Activated CD4-positive, alpha-beta T cell treated with anti-CD3 and anti-CD28 coated beads for 36 hours (primary cell): ENCODE data around the gene C19orf73. TPM values are rescaled to one million over a fixed set of nuclear protein-coding genes. Genes with fewer than 3 reads are reported as not detected.
A peak's percentile ranks its signal among the peaks of the same experiment; 100 is the strongest.
"Not testable (repeated sequence)": the region's sequence is repeated elsewhere in the genome, so short reads cannot be mapped to it uniquely, and the experiment has no call there.

Experiments used
- ATAC-seq: fragments of 200-7000 bp; cut with Tn5 transposase; one replicate; pipeline ENCODE4 v1.10.0; 2021; ENCODE audit warnings: mild to moderate bottlenecking, moderate library complexity
- CTCF ChIA-PET: fragments of 350-600 bp; sonication (Branson Sonifier 250); formaldehyde crosslinking; loops from one replicate; lab custom pipeline; 2021; ENCODE audit warnings: antibody characterized with exemption; lab: Charles Lee
- POLR2A ChIA-PET: fragments of 350-600 bp; sonication (Branson Sonifier 250); formaldehyde crosslinking; loops from one replicate; lab custom pipeline; 2021; ENCODE audit warnings: antibody characterized with exemption, inconsistent platforms; lab: Charles Lee
- DNase-seq: peaks from one replicate; pipeline ENCODE4 v3.0.0-alpha.2; 2020
- H3K27ac Mint-ChIP-seq: one replicate; pipeline ENCODE4 v1.8.0; 2021; ENCODE audit warnings: mixed read lengths
- H3K27me3 Mint-ChIP-seq: one replicate; pipeline ENCODE4 v1.8.0; 2021; ENCODE audit warnings: mixed read lengths
- H3K36me3 Mint-ChIP-seq: one replicate; pipeline ENCODE4 v1.8.0; 2021; ENCODE audit warnings: low read depth, mixed read lengths
- H3K4me1 Mint-ChIP-seq: one replicate; pipeline ENCODE4 v1.8.0; 2021; ENCODE audit warnings: mixed read lengths
- H3K4me3 Mint-ChIP-seq: one replicate; pipeline ENCODE4 v1.8.0; 2021; ENCODE audit warnings: mild to moderate bottlenecking, moderate library complexity, mixed read lengths
- H3K9me3 Mint-ChIP-seq: one replicate; pipeline ENCODE4 v1.8.0; 2021; ENCODE audit warnings: low read depth, mixed read lengths
- intact Hi-C, 2 experiments: fragments of 100-400 bp; cut with DNase I in 1 of 2; cut with micrococcal nuclease in 1 of 2; formaldehyde crosslinking; loops; one replicate each; pipeline versions ENCODE4 v1.14.2 to v1.15.1; 2022 to 2024; cut with DNase I, micrococcal nuclease
- total RNA-seq, 2 experiments: library from RNA; stranded (reverse); gene quantifications; one replicate each; pipeline ENCODE4 v1.2.3, GENCODE V29; 2021

The C19orf73 gene
- total RNA-seq, 2 experiments from 2014 or later, result 1.7 to 2.0 TPM

DNA sequence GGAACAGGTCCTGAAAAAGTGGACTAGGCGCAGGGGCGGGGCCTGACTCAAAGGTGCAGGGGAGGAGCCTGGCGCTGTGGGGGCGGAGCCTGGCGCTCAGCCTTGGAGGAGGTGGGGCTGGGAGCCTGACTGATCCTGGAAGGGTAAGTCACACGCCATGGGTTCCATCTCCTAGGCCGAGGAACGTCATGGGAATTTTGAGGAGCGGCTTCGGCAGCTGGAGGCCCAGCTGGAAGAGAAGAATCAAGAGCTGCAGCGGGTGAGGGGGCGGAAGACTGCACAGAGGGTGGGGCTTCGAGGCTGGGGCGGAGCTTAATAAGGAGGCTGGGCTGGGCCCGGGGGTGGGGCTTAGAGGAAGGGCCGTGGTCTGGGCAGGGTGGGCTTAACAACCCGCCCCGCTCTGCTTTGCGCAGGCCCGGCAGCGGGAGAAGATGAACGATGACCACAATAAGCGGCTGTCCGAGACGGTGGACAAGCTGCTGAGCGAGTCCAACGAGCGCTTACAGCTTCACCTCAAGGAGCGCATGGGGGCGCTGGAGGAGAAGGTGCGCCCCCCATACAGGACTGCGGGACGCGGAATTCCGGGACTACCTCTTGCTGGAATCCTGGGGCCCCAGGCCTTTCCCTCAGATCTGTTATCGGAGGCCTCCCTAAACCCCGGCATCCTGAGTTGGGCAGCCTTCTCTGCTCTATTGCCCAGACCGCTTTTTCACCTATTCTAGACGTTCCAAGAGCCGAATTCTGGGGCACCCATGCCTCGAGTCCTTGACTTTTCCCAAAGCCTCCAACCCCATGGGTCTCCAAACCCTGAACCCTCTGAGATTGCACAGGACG lies 14.9 kb upstream of the C19orf73 start:
- Mint-ChIP-seq H3K36me3 (peaks cover 5% of the 10 kb centered on the region), H3K4me3 (peak overlapping the region; percentile 59), H3K9me3 (no peaks in the 10 kb centered on the region), H3K27me3 (peaks cover 1% of the 10 kb centered on the region), H3K4me1 (peaks cover 14% of the 10 kb centered on the region), H3K27ac (no peak overlapping the region)
- intact Hi-C loops, result loop anchor here in 1 of 2 experiments (1.0 kb wide), 1 partner anchor 15 kb away; no protein-coding TSS in a partner anchor
- ChIA-PET CTCF (interaction anchor here (0.5 to 3.2 kb wide), 5 partner anchors 11 to 82 kb away, joined by 3 to 19 read pairs (median 3); partner anchors contain the start of gene LIN7B), POLR2A (interaction anchor here (0.5 kb wide), 1 partner anchor 135 kb away, joined by 6 read pairs; no protein-coding TSS in a partner anchor)
- ATAC-seq (peak; percentile 85), DNase-seq (peak; percentile 83)

DNA sequence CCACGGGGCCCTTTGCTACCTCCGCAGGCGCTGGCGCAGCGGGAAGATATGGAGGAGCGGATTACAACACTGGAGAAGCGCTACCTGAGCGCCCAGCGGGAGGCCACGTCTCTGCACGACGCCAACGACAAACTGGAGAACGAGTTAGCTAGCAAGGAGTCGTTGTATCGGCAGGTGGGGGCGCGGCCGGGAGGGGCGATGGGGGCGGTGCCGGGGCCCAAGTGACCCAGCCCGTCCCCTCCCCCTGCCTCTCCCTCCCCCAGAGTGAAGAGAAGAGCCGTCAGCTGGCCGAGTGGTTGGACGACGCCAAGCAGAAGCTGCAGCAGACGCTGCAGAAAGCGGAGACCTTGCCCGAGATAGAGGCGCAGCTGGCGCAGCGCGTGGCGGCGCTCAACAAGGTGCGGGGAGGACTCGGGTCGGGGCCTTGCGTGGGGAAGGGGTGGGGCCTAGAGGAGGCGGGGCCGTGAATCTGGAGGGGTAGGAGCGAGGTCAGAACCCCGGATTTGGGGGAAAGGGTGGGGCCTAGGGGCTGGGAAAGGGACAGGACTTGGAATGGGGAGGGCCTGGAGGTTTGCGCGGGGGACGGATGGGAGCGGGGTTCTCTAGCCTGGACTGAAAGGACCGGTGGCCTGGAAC lies 14.1 kb upstream of the C19orf73 start:
- DNase-seq, result peak; percentile 59
- ATAC-seq, result peak; percentile 9
- Mint-ChIP-seq H3K4me1 (peaks cover 20% of the 10 kb centered on the region), H3K27ac (no peak overlapping the region), H3K4me3 (peak overlapping the region; percentile 59), H3K36me3 (peaks cover 5% of the 10 kb centered on the region), H3K9me3 (no peaks in the 10 kb centered on the region), H3K27me3 (peaks cover 1% of the 10 kb centered on the region)
- intact Hi-C loops, result loop anchor here in 1 of 2 experiments (1.0 kb wide), 1 partner anchor 16 kb away; no protein-coding TSS in a partner anchor
- POLR2A ChIA-PET, result no interaction called here
- CTCF ChIA-PET, result interaction anchor here (1.3 to 3.2 kb wide), 2 partner anchors 12 to 26 kb away, joined by 3 to 19 read pairs; no protein-coding TSS in a partner anchor

DNA sequence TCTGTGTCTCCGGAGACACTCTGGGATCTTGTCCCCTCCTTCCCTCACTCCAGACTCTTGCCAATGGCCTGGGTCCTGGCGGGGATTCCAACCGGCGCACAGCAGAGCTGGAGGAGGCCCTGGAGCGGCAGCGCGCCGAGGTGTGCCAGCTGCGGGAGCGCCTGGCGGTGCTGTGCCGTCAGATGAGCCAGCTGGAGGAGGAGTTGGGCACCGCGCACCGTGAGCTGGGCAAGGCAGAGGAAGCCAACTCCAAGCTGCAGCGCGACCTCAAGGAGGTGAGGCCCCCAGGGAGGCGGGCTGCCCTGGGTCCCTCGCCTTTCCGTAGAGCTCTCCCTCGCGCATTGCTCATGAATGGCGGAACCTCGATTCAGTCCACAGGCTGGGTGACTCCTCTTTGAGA lies 11.4 kb upstream of the C19orf73 start:
- no peak overlapping the region for H3K4me3 Mint-ChIP-seq
- DNase-seq (no peak), ATAC-seq (no peak)
- peaks cover 5% of the 10 kb centered on the region for H3K36me3 Mint-ChIP-seq
- peaks cover 19% of the 10 kb centered on the region for H3K4me1 Mint-ChIP-seq
- ChIA-PET CTCF (interaction anchor here (2.9 to 3.7 kb wide), 2 partner anchors 10 to 15 kb away, joined by 8 to 21 read pairs; partner anchors contain the start of gene PPFIA3), POLR2A (no interaction called here)
- intact Hi-C loops, result no loop called here
- no peak overlapping the region for H3K27ac Mint-ChIP-seq
- H3K9me3 Mint-ChIP-seq, result no peaks in the 10 kb centered on the region
- H3K27me3 Mint-ChIP-seq, result peaks cover 1% of the 10 kb centered on the region

DNA sequence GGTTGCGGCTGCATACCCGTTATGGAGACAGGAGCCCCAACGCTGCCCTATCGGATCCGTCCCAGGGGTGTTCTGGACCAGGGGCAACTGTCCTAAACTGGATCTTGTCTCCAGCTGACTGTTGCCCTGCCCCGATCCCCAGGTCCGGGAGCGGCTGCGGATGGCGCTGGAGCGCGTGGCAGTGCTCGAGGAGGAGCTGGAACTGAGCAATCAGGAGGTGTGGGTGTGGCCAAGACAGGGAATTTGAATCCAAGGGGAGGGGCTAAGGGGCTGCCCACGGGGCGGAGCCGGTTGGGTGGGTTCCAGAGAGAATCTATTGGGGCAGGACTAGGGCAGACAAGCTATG lies 10.3 kb upstream of the C19orf73 start:
- intact Hi-C loops, result loop anchor here in 1 of 2 experiments (2.0 to 10.0 kb wide), 3 partner anchors 390 to 898 kb away; partner anchors contain the start of genes EMP3, VRK3 and ZNF473
- peaks cover 5% of the 10 kb centered on the region for H3K36me3 Mint-ChIP-seq
- ATAC-seq, result no peak
- CTCF ChIA-PET, result interaction anchor here (1.3 to 3.7 kb wide), 5 partner anchors 9 to 70 kb away, joined by 3 to 21 read pairs (median 8); partner anchors contain the start of gene PPFIA3
- no peak overlapping the region for H3K27ac Mint-ChIP-seq
- DNase-seq, result no peak
- peak overlapping the region; percentile 76 for H3K4me3 Mint-ChIP-seq
- peaks cover 19% of the 10 kb centered on the region for H3K4me1 Mint-ChIP-seq
- H3K27me3 Mint-ChIP-seq, result no peaks in the 10 kb centered on the region
- H3K9me3 Mint-ChIP-seq, result no peaks in the 10 kb centered on the region
- POLR2A ChIA-PET, result interaction anchor here (0.7 kb wide), 1 partner anchor 20 kb away, joined by 3 read pairs; no protein-coding TSS in a partner anchor

DNA sequence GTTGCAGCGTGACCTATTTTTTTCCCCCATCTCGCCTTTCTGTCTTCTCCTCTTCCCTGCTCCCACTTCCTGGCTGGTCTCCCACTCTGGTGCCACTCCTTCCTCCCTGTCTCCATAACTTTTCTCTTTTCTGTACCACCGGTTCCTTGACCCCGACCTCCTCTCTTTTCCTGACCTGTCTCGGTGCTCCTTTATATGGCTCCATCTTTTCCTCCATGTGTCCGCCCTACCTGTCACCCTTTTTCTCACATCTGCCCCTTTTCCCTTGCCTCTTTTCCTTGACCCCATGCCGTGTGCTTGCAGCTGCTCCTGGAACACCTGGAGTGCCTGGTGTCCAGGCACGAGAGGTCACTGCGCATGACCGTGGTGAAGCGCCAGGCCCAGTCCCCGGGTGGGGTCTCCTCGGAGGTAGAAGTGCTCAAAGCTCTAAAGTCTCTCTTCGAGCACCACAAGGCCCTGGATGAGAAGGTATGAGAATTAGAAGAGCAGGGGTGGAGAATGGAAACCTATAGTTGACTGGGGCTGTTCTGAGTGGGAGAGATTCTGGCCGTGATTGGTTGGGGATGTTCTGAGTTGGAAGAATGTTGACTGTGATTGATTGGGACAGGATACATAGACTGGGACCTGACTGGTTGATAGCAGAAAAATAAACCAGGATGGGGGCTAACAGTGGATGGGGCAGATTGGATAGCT lies 9.7 kb upstream of the C19orf73 start:
- no peaks in the 10 kb centered on the region for H3K27me3 Mint-ChIP-seq

DNA sequence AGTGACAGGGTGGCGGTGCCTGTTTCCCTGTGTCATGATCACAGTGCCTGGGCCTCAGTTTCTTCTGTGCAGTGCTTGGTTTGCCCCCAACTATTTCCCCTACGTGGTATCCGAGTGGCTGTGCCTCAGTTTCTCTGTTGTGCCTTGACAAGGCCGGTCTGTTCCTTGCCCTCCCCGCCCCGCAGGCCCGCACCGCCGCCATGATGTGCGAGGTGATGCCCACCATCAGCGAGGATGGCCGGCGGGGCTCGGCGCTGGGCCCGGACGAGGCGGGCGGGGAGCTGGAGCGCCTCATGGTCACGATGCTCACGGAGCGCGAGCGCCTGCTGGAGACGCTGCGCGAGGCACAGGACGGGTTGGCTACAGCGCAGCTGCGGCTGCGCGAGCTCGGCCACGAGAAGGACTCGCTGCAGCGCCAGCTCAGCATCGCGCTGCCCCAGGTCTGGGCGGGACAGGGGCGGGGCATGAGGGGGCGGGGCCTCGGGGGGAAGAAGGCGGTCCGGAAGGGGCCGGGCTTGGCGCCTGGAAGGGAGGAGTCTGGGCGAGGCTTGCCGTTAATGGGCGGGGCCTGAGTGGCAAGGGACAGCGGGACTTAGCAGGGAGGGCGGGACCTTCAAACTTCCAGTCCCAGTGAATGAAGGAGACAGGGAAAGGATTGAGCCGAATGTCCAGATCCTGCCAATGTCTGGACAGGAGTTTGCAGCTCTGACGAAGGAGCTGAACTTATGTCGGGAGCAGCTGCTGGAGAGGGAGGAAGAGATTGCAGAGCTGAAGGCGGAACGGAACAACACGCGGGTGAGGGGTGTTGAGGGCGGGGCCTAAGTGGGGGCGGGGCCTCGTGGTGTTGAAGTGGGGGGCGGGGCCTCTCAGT lies 9.0 kb upstream of the C19orf73 start:
- H3K27ac Mint-ChIP-seq, result peak overlapping the region; percentile 92
- no peaks in the 10 kb centered on the region for H3K36me3 Mint-ChIP-seq

More for the DNA sequence above, 9.7 kb upstream of the C19orf73 start:
- Mint-ChIP-seq H3K36me3 (peaks cover 4% of the 10 kb centered on the region), H3K27ac (peak overlapping the region; percentile 62), H3K9me3 (no peaks in the 10 kb centered on the region), H3K4me3 (peak overlapping the region; percentile 76), H3K4me1 (peaks cover 17% of the 10 kb centered on the region)
- intact Hi-C loops, result loop anchor here (1.0 to 10.0 kb wide), 13 partner anchors 9 to 899 kb away; partner anchors contain the start of genes C19orf73 (in 2 of the 2), PPFIA3 (in 2 of the 2), CYTH2 (in 1 of the 2) and DKKL1 (in 1 of the 2)
- no peak for DNase-seq
- no peak for ATAC-seq
- ChIA-PET POLR2A (interaction anchor here (0.7 to 1.1 kb wide), 2 partner anchors 20 to 42 kb away, joined by 3 to 4 read pairs; no protein-coding TSS in a partner anchor), CTCF (interaction anchor here (1.0 to 3.7 kb wide), 8 partner anchors 9 to 70 kb away, joined by 3 to 21 read pairs (median 6); partner anchors contain the start of genes LIN7B and PPFIA3)

DNA sequence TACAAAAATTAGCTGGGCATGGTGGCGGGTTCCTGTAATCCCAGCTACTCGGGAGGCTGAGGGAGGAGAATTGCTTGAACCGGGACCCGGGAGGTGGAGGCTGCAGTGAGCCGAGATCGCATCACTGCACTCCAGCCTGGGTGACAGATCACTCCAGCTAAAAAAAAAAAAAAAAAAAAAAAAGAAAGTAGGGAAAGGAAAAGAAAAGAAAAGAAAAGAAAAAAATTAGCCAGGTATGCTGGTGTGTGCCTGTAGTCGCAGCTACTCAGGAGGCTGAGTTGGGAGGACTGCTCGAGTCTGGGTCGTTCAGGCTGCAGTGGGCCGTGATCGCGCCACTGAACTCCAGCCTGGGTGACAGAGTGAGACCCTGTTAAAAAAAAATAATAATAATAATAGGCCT lies 8.3 kb upstream of the C19orf73 start:
- not testable (repeated sequence) for ATAC-seq

More for the DNA sequence above, 9.0 kb upstream of the C19orf73 start:
- Mint-ChIP-seq H3K4me1 (peaks cover 11% of the 10 kb centered on the region), H3K9me3 (no peaks in the 10 kb centered on the region), H3K27me3 (no peaks in the 10 kb centered on the region), H3K4me3 (peak overlapping the region; percentile 76)
- intact Hi-C loops, result loop anchor here (1.0 to 10.0 kb wide), 13 partner anchors 9 to 899 kb away; partner anchors contain the start of genes C19orf73 (in 2 of the 2), PPFIA3 (in 2 of the 2), CYTH2 (in 1 of the 2) and DKKL1 (in 1 of the 2)
- peak; percentile 98 for DNase-seq
- ChIA-PET POLR2A (interaction anchor here (0.9 to 1.1 kb wide), 4 partner anchors 8 to 41 kb away, joined by 3 to 4 read pairs (median 3); partner anchors contain the start of genes LIN7B and PPFIA3), CTCF (interaction anchor here (1.0 to 3.7 kb wide), 8 partner anchors 8 to 71 kb away, joined by 3 to 21 read pairs (median 6); partner anchors contain the start of genes LIN7B and PPFIA3)
- peak; percentile 95 for ATAC-seq

DNA sequence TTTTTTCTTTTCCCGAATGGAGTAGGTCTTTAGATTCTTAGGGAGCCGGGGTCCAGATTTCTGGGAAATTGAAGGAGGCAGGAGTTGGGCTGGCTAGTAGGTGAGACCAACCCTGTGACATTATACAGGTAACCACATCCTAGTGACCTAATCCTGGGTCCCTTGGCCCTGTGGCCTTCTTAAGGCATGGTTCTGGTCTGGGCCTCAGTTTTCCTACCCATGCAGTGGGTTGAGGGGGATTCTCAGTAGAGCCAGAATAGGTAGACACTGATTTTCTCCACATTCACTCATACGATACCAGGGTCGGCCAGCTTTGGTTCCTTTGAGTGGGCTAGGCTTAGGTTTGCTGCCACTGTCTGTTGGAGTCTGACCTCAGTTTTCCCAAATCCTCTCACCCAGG lies 7.6 kb upstream of the C19orf73 start:
- H3K4me3 Mint-ChIP-seq, result no peak overlapping the region
- peaks cover 11% of the 10 kb centered on the region for H3K4me1 Mint-ChIP-seq
- H3K36me3 Mint-ChIP-seq, result no peaks in the 10 kb centered on the region
- intact Hi-C loops, result loop anchor here in 1 of 2 experiments (5.0 to 10.0 kb wide), 2 partner anchors 802 to 901 kb away; partner anchors contain the start of genes EMP3, VRK3 and ZNF473
- DNase-seq (no peak), ATAC-seq (no peak)
- POLR2A ChIA-PET, result no interaction called here
- H3K9me3 Mint-ChIP-seq, result no peaks in the 10 kb centered on the region
- CTCF ChIA-PET, result interaction anchor here (2.6 kb wide), 1 partner anchor 12 kb away, joined by 19 read pairs; the partner anchor contains the start of gene LIN7B
- no peak overlapping the region for H3K27ac Mint-ChIP-seq
- no peaks in the 10 kb centered on the region for H3K27me3 Mint-ChIP-seq

More for the DNA sequence above, 8.3 kb upstream of the C19orf73 start:
- not testable (repeated sequence) for H3K4me3 Mint-ChIP-seq, H3K27ac Mint-ChIP-seq, H3K27me3 Mint-ChIP-seq, H3K36me3 Mint-ChIP-seq, DNase-seq, H3K9me3 Mint-ChIP-seq
- CTCF ChIA-PET, result interaction anchor here (1.0 to 3.7 kb wide), 5 partner anchors 13 to 29 kb away, joined by 4 to 21 read pairs (median 9); partner anchors contain the start of gene LIN7B
- peaks cover 11% of the 10 kb centered on the region for H3K4me1 Mint-ChIP-seq
- POLR2A ChIA-PET, result interaction anchor here (0.6 to 0.9 kb wide), 4 partner anchors 8 to 538 kb away, joined by 3 to 6 read pairs (median 3); partner anchors contain the start of genes LIN7B and PPFIA3
- intact Hi-C loops, result loop anchor here in 1 of 2 experiments (5.0 to 10.0 kb wide), 2 partner anchors 802 to 900 kb away; partner anchors contain the start of genes EMP3, VRK3 and ZNF473

DNA sequence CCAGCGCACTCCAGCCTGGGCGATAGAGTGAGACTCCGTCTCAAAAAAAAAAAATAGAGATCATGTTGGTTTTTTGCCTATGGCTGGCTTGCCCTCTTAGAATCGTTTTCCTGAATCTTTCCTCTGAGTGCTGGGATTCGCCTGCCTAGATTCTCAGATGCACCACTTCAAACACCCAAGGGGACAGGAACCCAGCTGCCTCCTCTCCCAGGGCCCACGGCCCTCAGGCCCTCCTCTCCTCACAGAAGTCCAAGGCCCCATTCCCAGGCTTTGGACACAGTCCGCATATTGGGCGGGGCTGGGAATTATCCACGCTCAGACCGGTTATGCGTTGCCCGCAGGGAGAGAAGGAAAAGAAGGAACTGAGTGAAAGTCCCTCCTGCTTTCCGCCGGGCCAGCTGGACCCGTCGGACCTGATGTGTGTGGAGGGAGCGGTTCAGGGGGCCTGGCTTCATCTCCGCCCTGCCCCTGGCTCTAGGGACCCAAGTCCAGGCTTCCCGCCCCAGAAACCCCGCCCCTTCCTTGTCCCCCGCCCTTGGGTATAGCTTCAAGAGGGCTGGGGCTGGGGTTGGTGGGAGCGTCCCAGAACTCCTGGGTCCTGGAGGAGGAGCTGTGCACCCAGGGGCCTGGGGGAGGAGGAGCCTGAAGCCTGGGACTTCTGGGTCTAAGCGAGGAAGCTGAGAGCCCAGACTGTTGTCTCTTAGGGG lies 6.2 kb upstream of the C19orf73 start:
- DNase-seq (no peak), ATAC-seq (no peak)
- ChIA-PET POLR2A (interaction anchor here (0.6 kb wide), 1 partner anchor 26 kb away, joined by 3 read pairs; no protein-coding TSS in a partner anchor), CTCF (interaction anchor here (1.3 kb wide), 1 partner anchor 27 kb away, joined by 4 read pairs; no protein-coding TSS in a partner anchor)
- Mint-ChIP-seq H3K27ac (no peak overlapping the region), H3K36me3 (no peaks in the 10 kb centered on the region), H3K4me1 (peaks cover 18% of the 10 kb centered on the region), H3K4me3 (no peak overlapping the region), H3K27me3 (peaks cover 8% of the 10 kb centered on the region), H3K9me3 (no peaks in the 10 kb centered on the region)
- intact Hi-C loops, result loop anchor here in 1 of 2 experiments (5.0 to 10.0 kb wide), 2 partner anchors 800 to 902 kb away; partner anchors contain the start of genes EMP3, VRK3 and ZNF473
